ENCODE results near the gene PHF11.

GRCh38 chr13:49476529-49476928 lies 19.2 kb upstream of the PHF11 start:
- TF ChIP-seq CTCF (IDR thresholded peaks at IDR 0.05) (no peak), POLR2A (IDR thresholded peaks at IDR 0.05) (no peak), POLR2AphosphoS5 (IDR thresholded peaks at IDR 0.05) (no peak)
